Stomach (tissue), 9 donors: ENCODE data around the gene SON. TPM values are rescaled to one million over a fixed set of nuclear protein-coding genes. Genes with fewer than 3 reads are reported as not detected.
"Not testable (repeated sequence)": the region's sequence is repeated elsewhere in the genome, so short reads cannot be mapped to it uniquely, and the experiment has no call there.

ENCODE experiments used
- DNase-seq, 2 donors: peaks; one replicate each; pipeline versions ENCODE4 v3.0.0 to v3.0.0-alpha.2; 2013 to 2019
- H3K27ac ChIP-seq, 5 donors: fragments of 200-600 bp in 4 of 5; sonication (generic) in 4 of 5; one replicate each; pipeline ENCODE4 v1.5.1; 2013 to 2019; ENCODE audit warnings: mild to moderate bottlenecking in 1 of 5, moderate library complexity in 1 of 5
- H3K27me3 ChIP-seq, 3 donors: fragments of 200-600 bp; sonication (generic); one replicate each; pipeline ENCODE4 v1.5.1; 2017 to 2019; ENCODE audit warnings: mixed run types in 1 of 3
- H3K36me3 ChIP-seq, 4 donors: fragments of 200-600 bp; sonication (generic); 1 replicate in 3 of 4; 2 replicates in 1 of 4; pipeline ENCODE4 v1.5.1; 2016 to 2019
- H3K4me1 ChIP-seq, 4 donors: fragments of 200-600 bp; sonication (generic); one replicate each; pipeline ENCODE4 v1.5.1; 2016 to 2019
- H3K4me3 ChIP-seq, 4 donors: fragments of 200-600 bp; sonication (generic) in 3 of 4; one replicate each; pipeline ENCODE4 v1.5.1; 2016 to 2019; ENCODE audit warnings: mild to moderate bottlenecking in 1 of 4
- H3K9me3 ChIP-seq, 4 donors: fragments of 200-600 bp; sonication (generic); one replicate each; pipeline ENCODE4 v1.5.1; 2016 to 2019
- EP300 ChIP-seq: sonication (generic); formaldehyde crosslinking; IDR thresholded peaks from one replicate; pipeline ENCODE4 v1.6.1; 2017; ENCODE audit warnings: antibody characterized with exemption
- POLR2A ChIP-seq, 4 donors: fragments of 450-650 bp; IDR thresholded peaks; one replicate each; pipeline ENCODE4 v1.6.1; 2016; ENCODE audit warnings: antibody characterized with exemption in 4 of 4, control low read depth in 2 of 4, mild to moderate bottlenecking in 1 of 4, moderate library complexity in 1 of 4
- POLR2AphosphoS5 ChIP-seq, 3 donors: sonication (generic); formaldehyde crosslinking; IDR thresholded peaks; one replicate each; pipeline ENCODE4 v1.6.1; 2016; ENCODE audit warnings: antibody characterized with exemption in 3 of 3
- WGBS, 5 donors: extraction: QIAGEN DNeasy Blood & Tissue Kit in 3 of 5; methylation state at CpG; one replicate each; pipeline versions ENCODE4 v1.1.5 to v1.1.7; 2013 to 2018; 5-methylcytosine and 5-hydroxymethylcytosine counted together
- intact Hi-C: fragments of 100-400 bp; cut with DNase I; formaldehyde crosslinking; loops from one replicate; pipeline ENCODE4 v1.15.1; 2023; ENCODE audit warnings: low total_unique reads
- polyA plus RNA-seq, 3 donors: library from polyadenylated mRNA; stranded (reverse); fragments of 200-250 nt; gene quantifications; one replicate each; pipeline ENCODE4 v1.2.3, GENCODE V29; 2013
- total RNA-seq, 5 donors: library from RNA; depleted of rRNA; stranded (reverse); fragments of >200 nt; gene quantifications; one replicate each; pipeline versions ENCODE4 v1.1.0 to v1.2.3, GENCODE V29; 2014 to 2016
- TF ChIP-seq, protein P1 (sequence below), 7 experiments: fragments of 450-650 bp in 4 of 7; fragments of 200-600 bp in 3 of 7; sonication (generic) in 3 of 7; IDR thresholded peaks; one replicate each; pipeline ENCODE4 v1.5.1; 2016 to 2019; ENCODE audit warnings: antibody characterized with exemption in 7 of 7, control low read depth in 2 of 7, mild to moderate bottlenecking in 1 of 7
- donor health status: healthy with polysubstance abuse.
- donor health status: Bipolar disorder and iron deficiency.
- donor health status: healthy.

Gene SON
- total and polyA plus RNA-seq, 8 donors: 31.8 to 419 (median 221) TPM

DNA sequence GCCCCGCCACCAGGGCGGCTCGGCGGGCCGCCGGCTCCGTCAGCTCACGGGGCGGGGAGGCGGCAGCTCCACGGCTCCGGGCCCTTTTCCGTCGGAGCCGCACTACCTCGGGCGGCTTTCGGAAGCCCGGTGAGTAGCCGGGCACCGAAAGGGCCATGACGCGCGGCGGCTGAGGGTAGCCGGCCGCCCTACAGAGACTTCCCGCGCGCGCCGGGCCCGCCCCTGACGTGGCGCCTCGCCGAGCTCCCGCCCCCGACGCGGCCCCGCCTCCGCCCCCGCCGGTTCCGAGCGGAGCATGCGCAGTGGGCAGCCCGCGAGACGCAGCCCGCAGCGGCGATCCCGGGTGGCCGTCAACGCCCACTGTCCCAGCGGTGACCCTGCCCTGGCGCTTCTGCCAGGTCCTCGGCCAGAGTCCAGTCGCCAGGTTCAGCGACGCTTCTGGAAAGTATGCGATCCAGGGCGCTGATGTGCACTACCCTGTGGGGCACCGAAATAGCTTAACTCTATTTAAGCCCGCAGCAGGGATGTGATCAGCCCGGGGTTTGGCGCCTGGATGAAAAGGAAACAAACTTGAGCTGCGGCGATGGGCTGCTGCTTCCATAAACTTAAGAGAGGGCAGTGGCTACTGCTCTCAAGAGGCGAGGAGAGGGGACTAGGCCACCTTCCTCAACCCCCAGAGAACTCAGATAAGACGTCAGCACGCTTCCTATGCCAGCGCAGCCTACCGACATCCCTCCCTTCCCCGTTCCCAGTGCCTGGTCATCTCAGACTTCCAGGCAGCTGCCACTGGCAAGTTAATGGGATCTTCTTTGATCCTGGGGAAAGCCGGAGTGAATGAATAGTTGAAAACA is 45.9 kb downstream of the SON start, which contains the start of gene DONSON:
Gene DONSON, minus strand, starts transcription at position 200 of the 851 bp plus-strand sequence. Its CDS starts 43 bp downstream, at position 157.
- peak within 1 kb of the TSS; percentile 89 to 96 (median 90) for H3K27ac ChIP-seq
- intact Hi-C loops: no loop called here
- H3K4me1 ChIP-seq: peaks cover 0 to 22% (median 13%) of the 10 kb centered on the region in 4 donors
- no peaks in the 10 kb centered on the region for H3K9me3 ChIP-seq
- H3K27me3 ChIP-seq: no peaks in the 10 kb centered on the region
- 0 to 1% (median 0%) methylated on average over 34 to 78 of the region's 78 CpGs for WGBS, 5 donors
- TF ChIP-seq POLR2AphosphoS5 (IDR thresholded peaks at IDR 0.05) (peak in 2 of 3 donors; percentile 61 to 72), EP300 (no peak), POLR2A (IDR thresholded peaks at IDR 0.05) (no peak)
- H3K4me3 ChIP-seq: peak within 1 kb of the TSS; percentile 73 to 90 (median 84)
- H3K36me3 ChIP-seq: peaks cover 0 to 17% (median 2%) of the 10 kb centered on the region in 4 donors
- DNase-seq: peak; percentile 89 to 96

DNA sequence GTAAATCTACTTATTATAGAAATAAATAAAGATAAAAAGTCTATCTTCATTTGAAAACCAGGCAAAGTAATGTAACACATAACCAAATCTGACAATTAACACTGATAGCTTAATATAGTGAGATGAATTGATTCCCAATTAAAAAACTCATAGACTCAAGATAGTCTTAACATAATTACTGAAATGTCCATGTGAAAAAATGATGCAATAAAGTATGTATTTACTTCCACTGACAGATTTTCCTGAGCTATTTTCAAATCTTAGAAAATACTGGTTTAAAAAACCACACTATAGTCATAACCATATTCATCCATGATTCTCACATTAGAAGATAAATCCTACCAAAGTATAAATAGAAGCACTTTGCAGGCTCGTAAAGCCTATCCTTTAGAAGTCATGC is 55.2 kb downstream of the SON start:
- Histone ChIP-seq H3K4me1 (no peaks in the 10 kb centered on the region), H3K9me3 (no peaks in the 10 kb centered on the region), H3K4me3 (no peak overlapping the region), H3K27ac (no peak overlapping the region), H3K36me3 (peaks cover 27 to 93% (median 89%) of the 10 kb centered on the region in 4 donors), H3K27me3 (no peaks in the 10 kb centered on the region)
- TF ChIP-seq POLR2A (IDR thresholded peaks at IDR 0.05) (no peak), EP300 (no peak), POLR2AphosphoS5 (IDR thresholded peaks at IDR 0.05) (no peak)
- TF ChIP-seq, protein P1, sequence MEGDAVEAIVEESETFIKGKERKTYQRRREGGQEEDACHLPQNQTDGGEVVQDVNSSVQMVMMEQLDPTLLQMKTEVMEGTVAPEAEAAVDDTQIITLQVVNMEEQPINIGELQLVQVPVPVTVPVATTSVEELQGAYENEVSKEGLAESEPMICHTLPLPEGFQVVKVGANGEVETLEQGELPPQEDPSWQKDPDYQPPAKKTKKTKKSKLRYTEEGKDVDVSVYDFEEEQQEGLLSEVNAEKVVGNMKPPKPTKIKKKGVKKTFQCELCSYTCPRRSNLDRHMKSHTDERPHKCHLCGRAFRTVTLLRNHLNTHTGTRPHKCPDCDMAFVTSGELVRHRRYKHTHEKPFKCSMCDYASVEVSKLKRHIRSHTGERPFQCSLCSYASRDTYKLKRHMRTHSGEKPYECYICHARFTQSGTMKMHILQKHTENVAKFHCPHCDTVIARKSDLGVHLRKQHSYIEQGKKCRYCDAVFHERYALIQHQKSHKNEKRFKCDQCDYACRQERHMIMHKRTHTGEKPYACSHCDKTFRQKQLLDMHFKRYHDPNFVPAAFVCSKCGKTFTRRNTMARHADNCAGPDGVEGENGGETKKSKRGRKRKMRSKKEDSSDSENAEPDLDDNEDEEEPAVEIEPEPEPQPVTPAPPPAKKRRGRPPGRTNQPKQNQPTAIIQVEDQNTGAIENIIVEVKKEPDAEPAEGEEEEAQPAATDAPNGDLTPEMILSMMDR (IDR thresholded peaks at IDR 0.05): no peak
- intact Hi-C loops: no loop called here
- WGBS, 5 donors: 73 to 93% (median 91%) methylated on average over 1 of the region's 1 CpG
- no peak for DNase-seq

DNA sequence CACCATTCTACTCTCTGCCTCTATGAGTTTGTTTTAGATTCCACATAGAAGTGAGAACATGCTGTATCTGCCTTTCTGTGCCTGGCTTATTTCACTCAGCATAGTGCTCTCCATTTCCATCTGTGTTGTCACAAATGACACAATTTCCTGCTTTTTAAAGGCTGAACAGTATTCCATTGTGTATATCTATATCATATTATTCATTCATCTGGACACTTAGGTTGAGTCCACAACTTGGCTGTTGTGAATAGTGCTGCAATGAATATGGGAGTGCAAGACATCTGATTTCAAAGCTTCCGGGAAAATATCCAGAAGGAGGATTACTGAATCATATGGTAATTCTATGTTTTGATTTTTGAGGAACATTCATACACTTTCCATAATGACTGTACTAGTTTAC is 65.7 kb downstream of the SON start:
- peak in 1 of 2 donors; percentile 4 for DNase-seq
- peak in 1 of 3 donors; percentile 6 for TF ChIP-seq POLR2AphosphoS5 (IDR thresholded peaks at IDR 0.05)
- no peak for TF ChIP-seq EP300
- H3K27ac ChIP-seq: peak overlapping the region in 2 of 5 donors; percentile 2 to 33
- intact Hi-C loops: loop anchor here (10.0 kb wide), 1 partner anchor 74 kb away; no protein-coding TSS in a partner anchor
- H3K4me3 ChIP-seq: no peak overlapping the region
- H3K9me3 ChIP-seq: no peaks in the 10 kb centered on the region
- H3K4me1 ChIP-seq: no peaks in the 10 kb centered on the region
- WGBS, 5 donors: 48 to 71% (median 69%) methylated on average over 1 of the region's 1 CpG
- H3K27me3 ChIP-seq: no peaks in the 10 kb centered on the region
- H3K36me3 ChIP-seq: peaks cover 12 to 79% (median 66%) of the 10 kb centered on the region in 4 donors

DNA sequence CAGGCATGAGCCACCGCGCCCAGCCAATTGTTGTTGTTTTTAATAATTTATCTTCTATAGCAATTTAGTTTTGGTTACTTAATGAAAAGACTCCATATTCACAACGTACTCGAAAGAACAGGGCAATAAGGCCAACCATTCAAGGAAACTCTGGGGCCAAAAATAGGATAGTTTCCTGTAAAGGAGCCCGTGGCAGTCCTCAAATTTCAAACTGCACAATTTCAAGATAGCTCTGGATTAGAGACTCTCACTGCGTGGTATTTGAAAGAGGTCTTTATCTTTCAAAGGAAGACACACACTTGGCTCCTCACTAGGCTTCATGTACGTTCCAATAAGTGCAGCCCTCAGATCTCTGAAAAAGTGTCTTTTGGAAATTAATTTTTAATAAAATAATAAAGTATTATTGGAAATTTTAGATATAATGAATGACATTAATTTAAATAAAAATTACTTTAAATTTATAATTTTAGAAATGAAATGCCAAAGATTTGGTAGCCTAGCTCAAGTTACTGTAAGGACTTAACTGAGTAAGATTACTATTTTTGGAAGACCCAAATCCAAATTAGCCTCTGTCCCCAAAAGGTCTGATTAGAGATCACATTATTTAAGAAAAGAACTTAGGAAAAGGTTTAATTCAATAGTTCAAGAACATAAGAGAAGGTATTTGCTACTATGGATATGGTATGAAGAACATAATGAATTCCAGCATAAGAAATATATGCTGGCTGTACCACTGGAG is 68.3 kb downstream of the SON start:
- 92 to 97% (median 94%) methylated on average over 7 of the region's 7 CpGs for WGBS, 5 donors
- Histone ChIP-seq H3K9me3 (no peaks in the 10 kb centered on the region), H3K36me3 (peaks cover 15 to 93% (median 82%) of the 10 kb centered on the region in 4 donors), H3K4me1 (no peaks in the 10 kb centered on the region), H3K4me3 (no peak overlapping the region), H3K27ac (no peak overlapping the region), H3K27me3 (no peaks in the 10 kb centered on the region)
- intact Hi-C loops: no loop called here
- TF ChIP-seq, protein P1 (IDR thresholded peaks at IDR 0.05): no peak
- TF ChIP-seq EP300 (no peak), POLR2AphosphoS5 (IDR thresholded peaks at IDR 0.05) (no peak), POLR2A (IDR thresholded peaks at IDR 0.05) (no peak)
- DNase-seq: no peak

DNA sequence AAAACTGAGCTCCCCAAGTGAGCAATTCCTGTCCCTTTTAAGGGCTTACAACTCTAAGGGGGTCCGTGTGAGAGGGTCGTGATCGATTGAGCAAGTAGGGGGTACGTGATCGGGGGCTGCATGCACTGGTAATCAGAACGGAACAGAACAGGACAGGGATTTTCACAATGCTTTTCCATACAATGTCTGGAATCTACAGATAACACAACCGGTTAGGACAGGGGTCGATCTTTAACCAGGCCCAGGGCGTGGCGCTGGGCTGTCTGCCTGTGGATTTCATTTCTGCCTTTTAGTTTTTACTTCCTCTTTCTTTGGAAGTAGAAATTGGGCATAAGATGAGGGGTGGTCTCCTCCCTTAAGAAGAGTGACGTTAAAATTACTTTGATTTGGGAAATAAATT is 74.7 kb downstream of the SON start:
- H3K27me3 ChIP-seq, intact Hi-C loops, H3K27ac ChIP-seq, H3K4me3 ChIP-seq, H3K9me3 ChIP-seq, DNase-seq, H3K4me1 ChIP-seq: not testable (repeated sequence)
- peaks cover 11 to 89% (median 73%) of the 10 kb centered on the region in 4 donors for H3K36me3 ChIP-seq
- 78 to 89% (median 84%) methylated on average over 11 of the region's 11 CpGs for WGBS, 5 donors
